ENCODE data around the gene FCRLB.
A peak's percentile ranks its signal among the peaks of the same experiment; 100 is the strongest.
"Not testable (repeated sequence)": the region's sequence is repeated elsewhere in the genome, so short reads cannot be mapped to it uniquely, and the experiment has no call there.

The FCRLB gene

GRCh38 chr1:161749509-161750407, 28.4 kb downstream of the FCRLB start, which contains the start of gene DUSP12:
Gene DUSP12, plus strand, starts transcription at chr1:161749786. Its CDS starts 16 bp downstream, at chr1:161749802.
- peaks cover 16% of the 10 kb centered on the region for H3K27me3 Mint-ChIP-seq
- peak within 1 kb of the TSS; percentile 98 for H3K27ac Mint-ChIP-seq
- H3K4me3 Mint-ChIP-seq, result peak within 1 kb of the TSS; percentile 100
- peaks cover 6 to 12% of the 10 kb centered on the region in 2 donors for H3K9me3 Mint-ChIP-seq
- ATAC-seq, result peak; percentile 98
- peaks cover 69% of the 10 kb centered on the region for H3K4me1 Mint-ChIP-seq
- DNase-seq, result peak; percentile 89 to 93

- Mint-ChIP-seq H3K4me1 (peaks cover 41% of the 10 kb centered on the region), H3K27me3 (no peaks in the 10 kb centered on the region), H3K27ac (peak overlapping the region; percentile 28 to 94), H3K9me3 (no peaks in the 10 kb centered on the region), H3K4me3 (peak overlapping the region; percentile 49 to 70)
- peak; percentile 68 for ATAC-seq
- peak; percentile 43 to 56 for DNase-seq
Measured at GRCh38 chr1:161763522-161764098, 42.3 kb downstream of the FCRLB start.

- peak within 1 kb of the TSS; percentile 98 to 99 for H3K4me3 Mint-ChIP-seq
- DNase-seq (peak; percentile 77 to 85), ATAC-seq (peak; percentile 83)
- peak within 1 kb of the TSS; percentile 99 for H3K27ac Mint-ChIP-seq
- no peaks in the 10 kb centered on the region for H3K27me3 Mint-ChIP-seq
- H3K9me3 Mint-ChIP-seq, result no peaks in the 10 kb centered on the region
- H3K4me1 Mint-ChIP-seq, result peaks cover 50% of the 10 kb centered on the region
Measured at GRCh38 chr1:161766102-161766981, 45.0 kb downstream of the FCRLB start, which contains the start of gene ATF6. Gene ATF6, plus strand, starts transcription at chr1:161766320. Its CDS starts 41 bp downstream, at chr1:161766361.

GRCh38 chr1:161768461-161768860, 47.1 kb downstream of the FCRLB start:
- DNase-seq (no peak), ATAC-seq (no peak)
- Mint-ChIP-seq H3K4me3 (peak overlapping the region; percentile 58 to 99), H3K27ac (no peak overlapping the region), H3K9me3 (no peaks in the 10 kb centered on the region), H3K27me3 (no peaks in the 10 kb centered on the region), H3K4me1 (peaks cover 36% of the 10 kb centered on the region)

GRCh38 chr1:161768986-161769672, 47.8 kb downstream of the FCRLB start:
- no peak for ATAC-seq

GRCh38 chr1:161769673-161770045, 48.3 kb downstream of the FCRLB start:
- H3K4me3 Mint-ChIP-seq, H3K9me3 Mint-ChIP-seq, H3K27ac Mint-ChIP-seq, DNase-seq, H3K27me3 Mint-ChIP-seq, ATAC-seq: not testable (repeated sequence)
- peaks cover 29% of the 10 kb centered on the region for H3K4me1 Mint-ChIP-seq

More at GRCh38 chr1:161768986-161769672, 47.8 kb downstream of the FCRLB start:
- H3K4me1 Mint-ChIP-seq, result peaks cover 30% of the 10 kb centered on the region
- H3K27me3 Mint-ChIP-seq, result no peaks in the 10 kb centered on the region
- no peaks in the 10 kb centered on the region for H3K9me3 Mint-ChIP-seq
- no peak overlapping the region for H3K27ac Mint-ChIP-seq
- peak overlapping the region in 1 of 2 donors; percentile 30 for H3K4me3 Mint-ChIP-seq
- DNase-seq, result no peak

- peaks cover 29% of the 10 kb centered on the region for H3K4me1 Mint-ChIP-seq
- DNase-seq (no peak), ATAC-seq (no peak)
- H3K4me3 Mint-ChIP-seq, result peak overlapping the region; percentile 36 to 48
- H3K9me3 Mint-ChIP-seq, result no peaks in the 10 kb centered on the region
- no peaks in the 10 kb centered on the region for H3K27me3 Mint-ChIP-seq
- H3K27ac Mint-ChIP-seq, result peak overlapping the region in 1 of 2 donors; percentile 89
Measured at GRCh38 chr1:161770250-161770649, 48.9 kb downstream of the FCRLB start.

GRCh38 chr1:161771161-161771560, 49.8 kb downstream of the FCRLB start:
- Mint-ChIP-seq H3K4me3 (no peak overlapping the region), H3K27me3 (no peaks in the 10 kb centered on the region), H3K4me1 (peaks cover 29% of the 10 kb centered on the region), H3K9me3 (no peaks in the 10 kb centered on the region), H3K27ac (no peak overlapping the region)
- DNase-seq, result no peak
- peak; percentile 47 for ATAC-seq

GRCh38 chr1:161771973-161772372, 50.6 kb downstream of the FCRLB start:
- H3K4me1 Mint-ChIP-seq, result peaks cover 26% of the 10 kb centered on the region
- H3K9me3 Mint-ChIP-seq, result no peaks in the 10 kb centered on the region
- no peaks in the 10 kb centered on the region for H3K27me3 Mint-ChIP-seq
- no peak for DNase-seq
- H3K27ac Mint-ChIP-seq, result no peak overlapping the region
- ATAC-seq, result no peak
- no peak overlapping the region for H3K4me3 Mint-ChIP-seq

GRCh38 chr1:161772397-161772796, 51.1 kb downstream of the FCRLB start:
- H3K4me1 Mint-ChIP-seq, result peaks cover 22% of the 10 kb centered on the region
- H3K27ac Mint-ChIP-seq, result no peak overlapping the region
- DNase-seq (no peak), ATAC-seq (no peak)
- no peaks in the 10 kb centered on the region for H3K27me3 Mint-ChIP-seq
- H3K9me3 Mint-ChIP-seq, result no peaks in the 10 kb centered on the region
- H3K4me3 Mint-ChIP-seq, result no peak overlapping the region

- no peaks in the 10 kb centered on the region for H3K27me3 Mint-ChIP-seq
- no peak overlapping the region for H3K4me3 Mint-ChIP-seq
- no peak for ATAC-seq
- DNase-seq, result no peak
- no peak overlapping the region for H3K27ac Mint-ChIP-seq
- peaks cover 10% of the 10 kb centered on the region for H3K4me1 Mint-ChIP-seq
- H3K9me3 Mint-ChIP-seq, result no peaks in the 10 kb centered on the region
Measured at GRCh38 chr1:161773791-161774190, 52.4 kb downstream of the FCRLB start.

- Mint-ChIP-seq H3K27ac (no peak overlapping the region), H3K27me3 (no peaks in the 10 kb centered on the region), H3K9me3 (no peaks in the 10 kb centered on the region), H3K4me3 (no peak overlapping the region), H3K4me1 (no peaks in the 10 kb centered on the region)
- DNase-seq (no peak), ATAC-seq (no peak)
Measured at GRCh38 chr1:161777261-161777660, 55.9 kb downstream of the FCRLB start.

Data from stimulated activated naive CD8-positive, alpha-beta T cell treated with anti-CD3 and anti-CD28 coated beads, Interleukin-15, amount 100 ng/mL, for 72 hours (primary cell).